ENCODE results near the gene VPS16.

DNA sequence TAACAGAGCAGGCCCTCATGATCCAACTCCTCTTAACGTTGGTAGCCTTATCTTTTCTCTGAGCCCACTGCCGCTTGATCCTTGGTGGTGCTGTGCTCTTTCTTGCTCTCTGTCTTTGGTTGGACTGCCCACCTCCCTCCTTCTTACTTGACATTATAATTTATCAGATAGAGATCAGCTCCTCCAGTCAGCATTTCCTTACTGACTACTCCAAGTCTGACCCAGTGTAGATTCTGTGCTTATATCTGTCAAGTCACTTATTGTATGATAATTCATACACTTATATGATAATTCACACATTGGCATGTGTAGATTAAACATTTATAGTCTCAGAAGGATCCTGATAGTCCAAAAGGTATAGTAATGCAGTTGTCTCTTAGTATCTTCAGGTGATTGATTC, 50.8 kb downstream of the VPS16 start:
- TF ChIP-seq EP300 (IDR thresholded peaks at IDR 0.05) (no peak), POLR2AphosphoS5 (IDR thresholded peaks at IDR 0.05) (no peak)
